CD14-positive monocyte (primary cell): ENCODE results near the gene PACSIN2. TPM values are rescaled to one million over a fixed set of nuclear protein-coding genes. Genes with fewer than 3 reads are reported as not detected.
"Not testable (repeated sequence)": the region's sequence is repeated elsewhere in the genome, so short reads cannot be mapped to it uniquely, and the experiment has no call there.

Experiments used
- DNase-seq, 3 donors: peaks; one replicate each; pipeline ENCODE4 v3.0.0-alpha.2; 2011 to 2022
- H2AFZ ChIP-seq: 2 replicates; pipeline ENCODE4 v1.6.0; 2012; ENCODE audit warnings: mild to moderate bottlenecking, low read depth, low read length, inconsistent platforms; ENCODE audit not compliant: insufficient read depth, poor library complexity, severe bottlenecking
- H3K27ac ChIP-seq, 2 donors: 1 replicate in 1 of 2; 2 replicates in 1 of 2; pipeline ENCODE4 v1.5.1; 2012 to 2013; ENCODE audit warnings: low read length in 2 of 2, control low read depth in 1 of 2, inconsistent platforms in 1 of 2, low read depth in 1 of 2, mild to moderate bottlenecking in 1 of 2
- H3K27me3 ChIP-seq, 2 donors: one replicate each; pipeline versions ENCODE4 v1.6.0 to v1.6.1; 2011 to 2013; ENCODE audit warnings: low read length in 2 of 2; ENCODE audit not compliant: control insufficient read depth in 2 of 2, insufficient read depth in 2 of 2
- H3K36me3 ChIP-seq, 2 donors: replicated peaks in 1 of 2; 1 replicate in 1 of 2; 2 replicates in 1 of 2; pipeline versions ENCODE4 v1.5.1 to v1.6.1; 2012 to 2013; ENCODE audit warnings: low read length in 2 of 2, control low read depth in 1 of 2, inconsistent platforms in 1 of 2, mild to moderate bottlenecking in 1 of 2; ENCODE audit not compliant: insufficient read depth in 2 of 2, control insufficient read depth in 1 of 2
- H3K4me1 ChIP-seq, 2 donors: 1 replicate in 1 of 2; 2 replicates in 1 of 2; pipeline versions ENCODE4 v1.5.1 to v1.6.1; 2012 to 2013; ENCODE audit warnings: low read length in 2 of 2, control low read depth in 1 of 2, inconsistent platforms in 1 of 2, mild to moderate bottlenecking in 1 of 2, moderate library complexity in 1 of 2; ENCODE audit not compliant: insufficient read depth in 2 of 2, control insufficient read depth in 1 of 2
- H3K4me2 ChIP-seq: replicated peaks from 2 replicates; pipeline ENCODE3; 2012; ENCODE audit warnings: low read length, moderate library complexity, mild to moderate bottlenecking; ENCODE audit not compliant: poor library complexity, severe bottlenecking; ENCODE audit errors: extremely low read depth
- H3K4me3 ChIP-seq, 3 experiments: fragments of 200-600 bp in 1 of 3; sonication (generic) in 1 of 3; replicated peaks in 1 of 3; 1 replicate in 2 of 3; 2 replicates in 1 of 3; pipeline ENCODE4 v1.5.1; 2011 to 2013; ENCODE audit warnings: low read length in 3 of 3, mild to moderate bottlenecking in 3 of 3, control low read depth in 2 of 3, low read depth in 2 of 3, inconsistent platforms in 1 of 3, moderate library complexity in 1 of 3
- H3K79me2 ChIP-seq: 2 replicates; pipeline ENCODE4 v1.6.0; 2012; ENCODE audit warnings: mild to moderate bottlenecking, control low read depth, inconsistent platforms, low read length, moderate library complexity; ENCODE audit not compliant: insufficient read depth
- H3K9ac ChIP-seq: 2 replicates; pipeline ENCODE4 v1.6.0; 2017; ENCODE audit warnings: low read length, mild to moderate bottlenecking; ENCODE audit not compliant: insufficient read depth, poor library complexity, severe bottlenecking
- H3K9me3 ChIP-seq, 2 donors: replicated peaks in 1 of 2; 1 replicate in 1 of 2; 2 replicates in 1 of 2; pipeline versions ENCODE4 v1.5.1 to v1.6.1; 2012 to 2013; ENCODE audit warnings: low read length in 2 of 2, control low read depth in 1 of 2; ENCODE audit not compliant: control insufficient read depth in 1 of 2, insufficient read depth in 1 of 2
- H4K20me1 ChIP-seq: 2 replicates; pipeline ENCODE4 v1.6.0; 2012; ENCODE audit warnings: mild to moderate bottlenecking, low read length, control low read depth, moderate library complexity; ENCODE audit not compliant: insufficient read depth
- H3K27ac Mint-ChIP-seq, 7 donors: one replicate each; pipeline ENCODE4 v1.8.0; 2020; ENCODE audit warnings: mild to moderate bottlenecking in 7 of 7, mixed read lengths in 7 of 7, moderate library complexity in 6 of 7, inconsistent platforms in 2 of 7
- H3K27me3 Mint-ChIP-seq, 3 donors: one replicate each; pipeline ENCODE4 v1.8.0; 2021 to 2022; ENCODE audit warnings: low read depth in 3 of 3, mild to moderate bottlenecking in 3 of 3, mixed read lengths in 3 of 3, moderate library complexity in 3 of 3, inconsistent platforms in 1 of 3
- H3K36me3 Mint-ChIP-seq, 2 donors: one replicate each; pipeline ENCODE4 v1.8.0; 2020; ENCODE audit warnings: mixed read lengths in 2 of 2, inconsistent platforms in 1 of 2, mild to moderate bottlenecking in 1 of 2
- H3K4me1 Mint-ChIP-seq: one replicate; pipeline ENCODE4 v1.8.0; 2020; ENCODE audit warnings: mild to moderate bottlenecking, mixed read lengths
- H3K4me3 Mint-ChIP-seq, 2 donors: one replicate each; pipeline ENCODE4 v1.8.0; 2020; ENCODE audit warnings: mild to moderate bottlenecking in 2 of 2, mixed read lengths in 2 of 2, moderate library complexity in 1 of 2
- H3K9me3 Mint-ChIP-seq, 7 donors: one replicate each; pipeline ENCODE4 v1.8.0; 2020 to 2022; ENCODE audit warnings: mixed read lengths in 7 of 7, mild to moderate bottlenecking in 6 of 7, moderate library complexity in 6 of 7, inconsistent platforms in 2 of 7
- WGBS: methylation state at CpG from one replicate; pipeline ENCODE4 v1.1.5; 2013; ENCODE audit warnings: missing lambda C conversion rate; ENCODE audit not compliant: insufficient coverage; 5-methylcytosine and 5-hydroxymethylcytosine counted together
- intact Hi-C, 2 donors: fragments of 100-400 bp; cut with micrococcal nuclease; formaldehyde crosslinking; loops; one replicate each; pipeline versions ENCODE4 v1.15.0 to v1.15.1; 2023
- polyA plus RNA-seq, 3 donors: library from polyadenylated mRNA; depleted of rRNA in 1 of 3; unstranded in 2 of 3; stranded (reverse) in 1 of 3; fragments of 300-500 nt in 2 of 3; fragments of >200 nt in 1 of 3; fragmentation: Illumina TruSeq in 2 of 3; gene quantifications; 1 replicate in 2 of 3; 2 replicates in 1 of 3; pipeline ENCODE4 v1.2.3, GENCODE V29; 2012 to 2021
- TF ChIP-seq, protein P1 (sequence below): fragments of 200-600 bp; IDR thresholded peaks from one replicate; pipeline ENCODE4 v1.8.0; 2022; ENCODE audit warnings: antibody characterized with exemption, mild to moderate bottlenecking

Gene PACSIN2
- polyA plus RNA-seq, 3 donors, result 31.2 to 45.7 (median 40.2) TPM

DNA sequence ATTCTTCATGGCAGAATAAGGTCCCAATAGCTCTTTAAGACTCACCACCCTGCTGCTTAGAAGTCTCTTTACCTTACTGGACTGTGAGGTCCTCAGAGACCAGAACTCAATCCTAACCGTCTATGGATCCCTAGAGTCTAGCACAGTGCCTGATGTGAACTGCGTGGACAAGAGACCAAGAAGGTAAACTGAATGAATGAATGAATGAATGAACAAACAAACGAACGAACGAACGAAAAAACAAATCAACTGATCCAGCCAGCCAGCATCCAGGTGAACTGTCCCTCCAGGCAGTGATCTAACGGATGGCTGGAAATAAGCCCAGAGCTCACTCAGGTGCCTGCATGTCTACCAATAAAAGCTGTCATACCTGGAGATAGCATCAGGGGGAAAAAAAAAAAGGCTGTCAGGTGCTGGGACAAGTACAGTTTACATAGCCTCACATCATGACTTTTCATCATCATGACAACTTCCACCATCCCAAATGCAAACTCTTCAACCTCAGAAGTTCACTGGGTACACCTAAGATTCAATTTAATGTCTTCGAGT is 59.8 kb downstream of the PACSIN2 start:
- no peak for DNase-seq
- Histone ChIP-seq H3K9ac (no peak overlapping the region), H4K20me1 (peaks cover 78% of the 10 kb centered on the region), H3K36me3 (peaks cover 2 to 7% of the 10 kb centered on the region in 2 donors), H3K4me1 (peaks cover 13 to 14% of the 10 kb centered on the region in 2 donors), H3K9me3 (no peaks in the 10 kb centered on the region), H3K4me2 (no peak overlapping the region), H3K4me3 (no peak overlapping the region), H2AFZ (no peak overlapping the region), H3K27ac (no peak overlapping the region), H3K79me2 (peaks cover 96% of the 10 kb centered on the region), H3K27me3 (no peaks in the 10 kb centered on the region)
- Mint-ChIP-seq H3K27me3 (peaks cover 0 to 2% (median 0%) of the 10 kb centered on the region in 3 donors), H3K27ac (peak overlapping the region in 1 of 7 donors; percentile 25), H3K4me3 (no peak overlapping the region), H3K9me3 (no peaks in the 10 kb centered on the region), H3K36me3 (peaks cover 32 to 37% of the 10 kb centered on the region in 2 donors), H3K4me1 (peaks cover 20% of the 10 kb centered on the region)
- TF ChIP-seq, protein P1, sequence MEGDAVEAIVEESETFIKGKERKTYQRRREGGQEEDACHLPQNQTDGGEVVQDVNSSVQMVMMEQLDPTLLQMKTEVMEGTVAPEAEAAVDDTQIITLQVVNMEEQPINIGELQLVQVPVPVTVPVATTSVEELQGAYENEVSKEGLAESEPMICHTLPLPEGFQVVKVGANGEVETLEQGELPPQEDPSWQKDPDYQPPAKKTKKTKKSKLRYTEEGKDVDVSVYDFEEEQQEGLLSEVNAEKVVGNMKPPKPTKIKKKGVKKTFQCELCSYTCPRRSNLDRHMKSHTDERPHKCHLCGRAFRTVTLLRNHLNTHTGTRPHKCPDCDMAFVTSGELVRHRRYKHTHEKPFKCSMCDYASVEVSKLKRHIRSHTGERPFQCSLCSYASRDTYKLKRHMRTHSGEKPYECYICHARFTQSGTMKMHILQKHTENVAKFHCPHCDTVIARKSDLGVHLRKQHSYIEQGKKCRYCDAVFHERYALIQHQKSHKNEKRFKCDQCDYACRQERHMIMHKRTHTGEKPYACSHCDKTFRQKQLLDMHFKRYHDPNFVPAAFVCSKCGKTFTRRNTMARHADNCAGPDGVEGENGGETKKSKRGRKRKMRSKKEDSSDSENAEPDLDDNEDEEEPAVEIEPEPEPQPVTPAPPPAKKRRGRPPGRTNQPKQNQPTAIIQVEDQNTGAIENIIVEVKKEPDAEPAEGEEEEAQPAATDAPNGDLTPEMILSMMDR, result no peak
- 100% methylated on average over 6 of the region's 8 CpGs for WGBS
- intact Hi-C loops, result no loop called here

- intact Hi-C loops, result not testable (repeated sequence)
- H4K20me1 ChIP-seq, result peaks cover 79% of the 10 kb centered on the region
Observed at GRCh38 chr22:42953751-42954150, 61.2 kb downstream of the PACSIN2 start.

More at GRCh38 chr22:42953751-42954150, 61.2 kb downstream of the PACSIN2 start:
- WGBS, result 100% methylated on average over 1 of the region's 6 CpGs
- not testable (repeated sequence) for H3K9ac ChIP-seq, H3K4me3 ChIP-seq, H3K4me3 Mint-ChIP-seq, H3K4me1 ChIP-seq, H3K9me3 Mint-ChIP-seq, H3K27me3 ChIP-seq, H3K27ac ChIP-seq, H3K27me3 Mint-ChIP-seq, H3K27ac Mint-ChIP-seq, H3K9me3 ChIP-seq, DNase-seq, H3K4me1 Mint-ChIP-seq, H2AFZ ChIP-seq, H3K36me3 ChIP-seq, H3K4me2 ChIP-seq
- H3K36me3 Mint-ChIP-seq, result peaks cover 31 to 35% of the 10 kb centered on the region in 2 donors
- H3K79me2 ChIP-seq, result peaks cover 93% of the 10 kb centered on the region
